ENCODE measurements around the gene RALGAPB.

RALGAPB gene

GRCh38 chr20:38617830-38618196 is 145.2 kb downstream of the RALGAPB start:
- no peak for DNase-seq

- DNase-seq, result no peak
Observed at GRCh38 chr20:38620441-38620840, 147.8 kb downstream of the RALGAPB start.

- no peak for DNase-seq
Observed at GRCh38 chr20:38623061-38623460, 150.4 kb downstream of the RALGAPB start.

GRCh38 chr20:38624084-38624483 is 151.4 kb downstream of the RALGAPB start:
- DNase-seq, result no peak

GRCh38 chr20:38625896-38626295 is 153.3 kb downstream of the RALGAPB start:
- no peak for DNase-seq

GRCh38 chr20:38626921-38627659 is 154.4 kb downstream of the RALGAPB start:
- DNase-seq, result no peak
